Measurements from ENCODE around the gene TTLL11.
A peak's percentile ranks its signal among the peaks of the same experiment; 100 is the strongest.
"Not testable (repeated sequence)": the region's sequence is repeated elsewhere in the genome, so short reads cannot be mapped to it uniquely, and the experiment has no call there.

The TTLL11 gene

DNA sequence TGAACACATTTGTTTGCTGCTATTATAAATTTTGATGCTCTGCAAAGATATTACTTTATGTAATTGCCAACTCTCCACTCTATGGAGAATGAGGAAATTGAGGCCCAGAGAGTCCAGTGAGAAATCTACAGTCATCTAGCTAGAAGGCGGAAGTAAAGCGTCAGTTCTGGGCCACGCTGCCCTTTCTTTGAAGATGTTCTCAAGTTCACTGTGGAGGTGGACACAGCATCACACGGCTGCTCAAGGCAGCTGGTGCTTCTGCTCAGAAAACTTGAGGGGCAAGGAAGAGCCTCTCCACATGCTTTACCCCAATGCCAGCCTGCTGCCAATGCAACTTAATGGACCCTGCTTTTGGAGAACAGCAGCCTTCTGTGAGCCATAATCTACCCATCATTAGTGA is 96.3 kb downstream of the TTLL11 start:
- DNase-seq: no peak

DNA sequence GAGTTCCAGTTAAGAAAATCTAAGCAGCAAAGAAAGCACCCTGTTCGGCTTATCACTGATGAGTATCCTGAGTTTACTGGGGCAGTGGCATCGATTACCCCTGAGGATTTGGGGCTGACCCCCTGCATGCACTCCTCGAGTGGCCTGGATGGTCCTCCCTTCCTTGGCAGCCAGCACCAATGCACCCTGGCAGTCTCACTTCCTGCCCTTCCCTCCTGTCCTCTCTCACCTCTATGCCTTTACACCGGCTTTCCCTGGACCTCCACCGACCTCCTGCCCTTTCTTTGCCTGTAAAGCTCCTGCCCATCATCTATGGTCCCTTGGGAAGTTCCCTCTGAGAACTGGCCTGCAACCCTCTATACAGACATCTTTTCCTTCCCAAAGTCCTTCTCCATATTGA is 97.1 kb downstream of the TTLL11 start:
- DNase-seq: no peak

DNA sequence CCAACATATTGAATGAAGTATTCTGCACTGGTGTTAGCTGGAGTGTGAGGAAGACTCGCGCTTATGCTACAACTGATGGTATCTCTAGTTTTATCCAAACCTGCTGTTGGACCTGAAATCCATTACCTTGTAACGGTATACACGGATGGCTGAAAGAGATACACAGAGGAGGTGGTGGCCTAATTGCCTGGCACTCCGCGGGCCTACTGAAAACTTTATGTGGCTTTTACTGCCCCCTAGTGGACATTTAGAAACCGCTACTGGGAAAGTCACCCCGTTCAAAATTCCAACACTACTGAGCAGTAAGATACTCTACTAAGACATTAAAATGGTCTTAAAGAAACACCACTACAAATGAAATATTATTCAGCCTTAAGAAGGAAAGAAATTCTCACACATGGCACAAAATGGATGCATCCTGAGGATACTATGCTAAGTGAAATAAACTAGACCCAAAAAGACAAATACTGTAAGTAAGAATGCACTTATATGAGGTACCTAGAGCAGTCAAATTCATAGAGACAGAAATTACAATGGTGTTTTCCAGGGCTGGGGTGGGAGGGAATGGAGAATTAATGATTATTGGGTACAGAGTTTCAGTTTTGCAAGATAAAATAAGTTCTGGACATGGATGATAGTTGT is 100.4 kb downstream of the TTLL11 start:
- peak; percentile 59 for DNase-seq

DNA sequence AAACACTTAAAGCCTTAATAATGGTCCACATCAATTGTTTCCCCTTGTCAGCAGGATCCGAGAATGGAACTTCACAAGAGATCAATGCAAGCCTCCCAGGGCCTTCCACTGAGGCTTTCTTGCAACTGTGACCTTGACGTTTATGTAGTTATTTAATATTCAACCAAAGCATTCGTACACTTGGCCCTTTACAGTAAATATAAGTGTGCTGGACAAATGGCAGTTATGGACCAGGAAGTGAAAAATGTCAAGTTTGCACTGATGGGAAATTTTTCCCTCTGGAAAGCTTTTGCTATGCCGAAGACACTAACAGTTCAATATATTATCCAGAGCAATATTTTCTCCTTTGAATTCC is 101.8 kb downstream of the TTLL11 start:
- no peak for DNase-seq

DNA sequence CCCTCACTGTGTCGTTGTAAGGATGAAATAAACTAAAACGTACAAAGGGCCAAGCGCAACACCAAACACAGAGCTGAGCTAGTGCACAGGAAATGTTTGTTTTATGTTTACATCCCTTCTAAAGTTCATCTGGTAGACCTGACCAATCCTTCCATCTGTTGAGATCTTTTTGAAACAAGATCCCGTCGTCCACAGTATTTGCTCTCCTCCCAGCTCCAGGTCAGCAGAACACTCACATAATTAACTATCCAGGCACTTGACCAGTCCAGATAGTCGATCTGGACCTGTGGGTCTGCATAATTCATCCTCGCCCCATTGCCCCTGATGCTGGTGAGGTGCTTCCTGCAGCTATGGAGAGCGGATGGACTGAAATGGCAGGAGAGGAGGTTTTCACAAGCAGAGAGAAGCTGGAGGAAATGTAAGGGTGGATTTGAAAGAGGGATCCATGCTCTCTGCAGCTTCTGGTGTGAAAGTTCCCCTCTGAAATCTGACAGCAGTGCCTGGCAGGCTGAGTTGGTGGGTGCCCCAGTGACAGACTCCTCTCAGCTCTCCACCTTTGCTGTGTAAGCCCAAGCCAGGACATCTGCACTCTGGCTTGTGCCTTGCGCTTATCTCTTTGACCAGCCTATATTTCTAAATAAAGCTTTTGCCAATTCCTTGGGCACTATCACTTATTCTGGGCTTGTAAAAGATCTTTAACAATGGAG is 102.4 kb downstream of the TTLL11 start:
- no peak for DNase-seq

DNA sequence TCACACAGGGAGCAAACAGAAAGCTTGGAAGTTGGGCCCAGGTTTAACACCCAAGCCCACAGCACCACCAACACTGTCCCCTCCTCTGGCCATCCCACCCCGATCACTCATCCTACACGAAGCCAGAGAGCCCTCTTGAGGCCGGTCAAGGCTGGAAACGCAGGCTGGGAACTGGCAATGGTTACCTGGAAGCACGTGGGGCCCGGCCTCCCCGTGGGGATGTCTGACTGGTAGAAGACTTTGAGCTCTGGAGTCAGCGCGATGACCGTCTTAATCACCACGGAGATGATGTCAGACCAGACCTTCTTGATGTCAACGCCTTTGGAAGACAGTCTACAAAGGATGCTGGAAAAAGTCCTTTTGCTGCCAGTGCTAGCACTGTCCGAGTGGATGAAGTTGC is 104.1 kb downstream of the TTLL11 start:
- DNase-seq: no peak

DNA sequence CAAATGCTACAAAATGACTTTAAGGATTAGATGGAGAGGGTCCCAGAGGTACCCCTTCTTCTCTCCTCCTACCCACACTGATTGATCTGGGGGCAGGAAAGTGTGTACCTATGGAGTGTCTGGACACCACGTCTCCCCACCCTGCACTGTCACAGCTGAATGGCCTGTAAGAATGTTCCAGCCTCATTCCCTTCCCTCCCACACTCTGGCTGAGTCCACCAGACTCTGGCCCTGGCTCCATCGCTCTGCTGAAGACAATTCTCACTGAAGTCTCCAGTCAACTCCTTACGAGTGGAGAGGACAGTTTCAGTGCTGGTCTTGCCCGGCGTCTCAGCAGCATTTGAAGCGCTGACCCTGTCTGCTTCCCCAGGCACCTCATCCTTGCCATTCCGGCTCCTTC is 105.8 kb downstream of the TTLL11 start:
- no peak for DNase-seq

DNA sequence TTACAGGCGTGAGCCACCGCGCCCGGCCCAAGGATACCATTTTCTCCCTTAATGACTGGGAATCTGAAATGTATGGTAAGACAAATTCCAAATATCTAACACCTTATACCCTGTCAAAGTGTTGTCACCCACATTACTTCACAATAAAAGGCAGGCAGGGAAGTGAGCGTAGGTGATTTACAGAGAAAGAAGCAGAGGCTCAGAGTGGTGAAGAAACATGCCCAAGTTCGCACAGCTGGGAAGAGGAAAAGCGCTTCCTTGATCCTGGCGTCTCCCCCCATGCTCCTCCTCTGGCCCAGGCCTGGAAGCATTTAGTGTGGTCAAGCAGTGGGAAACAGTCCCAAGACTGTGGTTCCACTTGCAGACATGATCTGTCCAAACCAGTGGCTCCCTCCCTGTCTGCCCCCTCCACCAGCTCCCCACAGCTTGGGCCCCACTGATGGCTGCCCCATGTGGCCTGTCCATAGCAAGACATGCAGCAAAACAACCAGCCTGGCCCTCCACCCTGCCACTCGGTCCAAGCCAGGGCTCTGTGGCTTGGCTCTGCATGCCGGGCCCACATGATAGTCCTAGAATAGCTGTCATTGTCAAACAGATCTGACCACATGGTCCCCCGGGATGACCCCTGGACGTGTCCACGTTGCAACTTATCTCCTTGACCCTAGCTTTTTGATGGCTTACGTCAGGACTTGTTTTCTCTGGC is 107.2 kb downstream of the TTLL11 start:
- no peak for DNase-seq

DNA sequence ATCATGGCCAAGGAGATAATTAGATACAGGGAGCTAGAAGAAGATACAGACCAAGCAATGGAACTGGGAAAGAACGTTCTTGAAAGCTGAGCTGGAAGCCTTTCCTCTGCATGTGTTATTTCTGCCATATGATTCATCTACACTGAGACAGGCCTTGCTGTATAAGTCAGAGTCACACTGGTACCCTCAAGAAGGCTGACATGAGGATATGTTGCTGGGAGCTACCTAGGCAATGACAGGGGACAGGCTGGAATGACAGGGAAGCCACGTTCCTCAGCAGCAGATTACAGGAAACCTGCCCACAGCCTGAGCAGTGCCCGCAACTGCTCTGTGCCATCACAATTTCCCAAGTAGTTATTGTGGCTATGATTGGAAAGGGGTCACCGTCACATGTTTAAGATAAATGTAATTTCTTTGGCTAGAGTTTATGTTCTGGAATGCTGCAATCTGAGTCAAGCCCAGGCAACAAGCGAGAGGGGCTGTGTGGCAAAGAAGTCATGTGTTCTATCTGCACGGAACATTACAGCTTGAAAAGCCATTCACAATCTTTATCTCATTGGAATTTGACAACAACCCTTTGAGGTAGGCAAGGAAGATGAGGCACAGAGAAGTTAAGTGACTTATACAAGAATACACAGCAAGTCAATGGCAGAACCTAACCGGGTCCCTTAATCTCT is 108.2 kb downstream of the TTLL11 start:
- no peak for DNase-seq

DNA sequence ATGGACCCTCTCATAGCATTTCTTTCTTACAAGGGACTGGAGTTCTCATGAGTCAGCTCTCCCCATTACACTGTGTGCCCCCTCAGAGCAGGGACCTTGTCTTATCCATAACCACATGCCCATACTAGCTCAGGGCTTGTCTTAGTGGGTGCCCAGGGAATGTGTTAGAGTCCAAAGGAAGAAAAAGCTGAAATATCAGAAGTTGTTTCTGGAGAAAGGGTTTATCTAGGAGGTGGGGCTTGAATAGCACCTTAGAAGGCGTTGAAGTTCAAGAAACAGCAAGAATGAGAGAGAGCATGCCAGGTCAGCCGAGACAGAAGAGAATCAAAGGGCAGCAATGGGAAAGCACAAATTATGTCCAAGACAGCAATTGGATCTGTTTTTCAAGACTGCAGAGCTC is 109.4 kb downstream of the TTLL11 start:
- no peak for DNase-seq

DNA sequence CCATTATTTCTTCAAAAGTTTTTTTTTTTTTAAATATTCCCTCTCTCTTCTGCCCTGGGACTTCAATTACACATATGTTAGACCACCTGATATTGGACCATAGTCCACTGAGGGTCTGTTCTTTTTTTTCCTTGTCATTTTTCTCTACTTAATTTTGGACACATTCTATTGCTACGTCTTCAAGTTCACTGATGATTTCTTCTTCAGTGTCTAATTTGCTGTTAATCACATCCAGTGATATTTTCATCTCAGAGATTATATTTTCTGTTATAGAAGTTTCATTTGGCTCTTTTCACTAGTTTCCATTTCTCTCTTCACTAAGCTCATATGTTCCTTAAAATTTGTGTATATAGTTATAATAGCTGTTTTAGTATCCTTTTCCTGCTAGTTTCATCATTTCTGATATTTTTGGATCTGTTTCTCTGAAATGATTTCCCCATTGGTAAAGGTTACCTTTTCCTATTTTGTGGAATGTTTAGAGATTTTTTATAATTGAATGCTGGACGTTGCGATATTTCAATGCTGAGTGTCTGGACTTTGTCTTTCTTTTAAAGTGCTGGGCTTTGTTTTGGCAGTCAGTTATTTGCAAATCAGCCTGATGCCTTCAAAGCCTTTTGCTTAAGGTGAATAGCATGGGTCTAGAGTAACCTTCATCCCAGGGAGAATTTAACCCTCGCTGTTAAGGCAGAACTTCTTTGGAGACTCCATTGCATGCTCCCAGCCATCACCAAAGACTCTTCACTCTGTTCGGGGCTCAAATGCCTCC is 111.8 kb downstream of the TTLL11 start:
- DNase-seq: no peak

DNA sequence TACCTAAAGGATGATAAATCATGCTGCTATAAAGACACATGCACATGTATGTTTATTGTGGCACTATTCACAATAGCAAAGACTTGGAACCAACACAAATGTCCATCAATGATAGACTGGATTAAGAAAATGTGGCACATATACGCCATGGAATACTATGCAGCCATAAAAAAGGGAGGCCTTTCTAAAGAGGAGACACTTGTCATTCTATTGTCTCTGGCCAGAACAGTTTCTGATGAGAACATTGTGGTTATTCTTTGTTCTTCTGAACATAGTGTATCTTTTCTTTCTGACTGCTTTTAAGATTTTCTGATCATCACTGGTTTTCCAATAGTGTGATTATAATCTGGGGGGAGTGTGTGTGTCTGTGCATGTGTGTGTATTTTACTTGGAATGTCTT is 112.4 kb downstream of the TTLL11 start:
- DNase-seq: not testable (repeated sequence)

DNA sequence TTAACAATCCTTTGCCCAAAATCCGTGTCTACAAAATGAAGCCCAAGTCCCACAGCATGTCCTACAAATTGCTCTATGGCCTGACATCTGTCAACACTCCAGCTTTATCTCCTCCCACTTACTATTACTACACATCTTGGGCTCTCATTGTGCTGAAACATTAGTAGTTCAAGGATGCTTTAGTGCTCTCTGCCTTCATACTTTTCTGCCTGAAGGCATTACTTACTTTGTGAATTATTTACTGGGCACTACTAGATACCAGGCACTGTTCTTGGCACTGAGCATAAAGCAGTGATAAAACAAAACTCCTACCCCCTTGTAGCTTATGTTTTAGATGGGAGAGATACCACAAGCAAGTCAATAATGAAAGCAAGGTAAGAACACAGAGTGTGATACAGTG is 113.4 kb downstream of the TTLL11 start:
- DNase-seq: no peak

DNA sequence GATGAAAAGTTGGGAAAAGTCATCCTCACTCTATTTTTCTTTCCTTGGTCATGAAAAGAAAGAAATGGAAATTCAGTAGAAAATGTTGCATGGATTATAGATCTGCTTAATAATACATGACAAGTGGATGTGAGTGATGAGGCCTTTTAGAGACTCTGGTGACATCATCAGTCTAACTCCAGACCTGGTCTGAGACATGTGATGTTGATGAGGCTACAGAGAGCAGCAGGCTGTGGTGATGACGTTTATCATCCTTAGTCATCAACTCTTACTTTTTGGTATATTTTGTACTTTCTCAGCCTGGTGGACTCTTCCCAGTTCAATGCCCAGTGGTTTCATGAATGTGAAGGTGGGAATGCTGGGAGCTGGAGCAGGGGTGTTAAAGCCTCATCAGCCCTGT is 116.4 kb downstream of the TTLL11 start:
- DNase-seq: no peak

DNA sequence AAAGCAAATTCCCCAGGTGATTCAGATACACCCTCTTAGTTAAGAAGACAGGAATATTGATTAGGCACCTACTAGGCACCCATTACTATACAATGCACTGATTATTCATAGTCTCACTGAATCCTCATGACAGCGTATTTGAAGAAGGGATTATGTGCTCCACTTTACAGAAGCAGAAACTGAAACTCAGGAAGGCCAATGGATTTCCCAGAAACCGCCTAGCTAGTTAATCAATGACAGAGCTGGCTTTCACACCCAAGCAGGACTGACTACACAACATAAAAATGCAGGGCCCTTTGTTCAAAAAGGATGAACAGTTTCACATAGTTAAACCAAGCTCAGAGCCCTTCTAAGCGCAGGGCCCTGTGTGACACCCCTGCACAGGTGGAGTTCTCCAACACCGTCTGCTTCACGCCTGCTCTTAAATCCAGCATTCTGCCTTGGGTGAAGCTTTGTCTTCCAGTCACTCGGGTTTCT is 117.3 kb downstream of the TTLL11 start:
- DNase-seq: no peak

DNA sequence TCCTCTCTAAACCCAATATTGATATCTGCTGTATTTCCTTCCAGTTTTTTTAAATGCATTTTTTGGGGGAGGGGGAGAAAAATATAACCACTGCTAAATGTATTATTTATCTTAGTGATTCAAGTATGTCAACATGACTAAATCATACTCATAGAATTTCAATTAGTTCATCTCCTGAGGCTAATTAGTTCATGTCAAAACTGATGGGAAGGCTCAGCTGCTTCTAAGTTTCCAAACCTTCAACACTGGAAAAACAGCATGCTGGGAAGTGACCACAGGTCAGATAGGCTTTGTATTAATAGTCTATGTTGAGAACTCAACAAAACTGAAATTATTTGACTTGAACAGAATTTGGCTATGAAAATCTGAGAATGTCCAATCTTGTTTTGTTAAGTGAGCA is 118.7 kb downstream of the TTLL11 start:
- DNase-seq: no peak

DNA sequence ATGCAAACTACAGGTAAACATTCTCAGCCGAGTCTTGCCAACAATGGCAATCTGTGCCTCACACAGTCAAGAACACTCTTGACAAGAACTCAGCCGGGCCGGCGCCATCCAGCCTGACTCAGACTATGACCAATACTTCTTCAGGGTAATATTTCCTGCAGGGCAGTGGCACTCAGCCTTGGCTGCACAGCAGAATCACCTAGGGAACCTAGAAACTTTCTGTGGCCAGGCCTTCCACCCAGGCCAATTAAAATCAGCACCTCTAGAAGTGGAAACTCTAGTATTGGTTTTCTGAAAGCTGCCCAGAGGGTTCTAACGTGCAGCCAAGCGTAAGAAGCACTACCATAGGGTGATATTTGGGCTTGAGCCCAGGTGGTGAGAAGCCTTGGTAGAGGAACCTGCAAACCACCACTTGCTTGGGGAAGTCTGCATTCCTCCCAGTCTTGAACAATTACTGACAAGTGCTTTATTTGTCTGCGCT is 120.6 kb downstream of the TTLL11 start:
- DNase-seq: no peak

DNA sequence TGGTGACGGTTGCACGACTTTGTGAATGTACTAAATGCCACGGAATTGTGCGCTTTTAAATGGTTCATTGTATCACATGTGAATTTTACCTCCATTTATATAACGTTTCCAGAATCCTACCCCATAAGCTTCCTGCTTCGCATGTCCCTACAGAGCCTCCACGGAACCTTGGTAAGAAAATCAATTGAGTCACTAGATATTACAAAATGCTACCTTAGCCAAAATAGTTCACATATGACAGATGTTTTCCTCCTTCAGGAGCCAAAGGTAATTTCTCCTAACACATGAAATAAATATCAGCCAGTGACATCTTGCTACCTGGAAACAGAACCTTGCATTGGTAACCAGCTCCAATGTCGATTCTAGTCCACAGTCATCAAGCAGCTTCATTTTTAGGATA is 125.1 kb downstream of the TTLL11 start:
- no peak for DNase-seq

DNA sequence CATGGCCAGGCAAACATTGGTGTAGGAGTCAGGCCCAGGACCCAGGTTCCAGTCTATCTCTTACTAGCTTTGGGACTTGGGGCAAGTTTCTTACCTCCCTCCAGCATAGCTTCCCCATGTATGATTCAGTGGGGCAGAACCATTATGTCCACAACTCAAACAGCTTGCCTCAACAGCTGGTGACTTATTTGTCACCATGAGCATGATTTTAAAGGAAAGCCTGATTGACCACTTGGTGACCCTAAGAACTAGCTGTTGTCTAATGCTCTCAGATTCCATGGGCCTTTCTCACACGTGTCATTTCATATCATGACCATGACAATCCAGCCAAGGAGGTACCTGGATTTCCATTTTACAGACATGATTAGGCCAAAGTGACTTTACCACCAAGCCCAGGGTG is 126.4 kb downstream of the TTLL11 start:
- no peak for DNase-seq

DNA sequence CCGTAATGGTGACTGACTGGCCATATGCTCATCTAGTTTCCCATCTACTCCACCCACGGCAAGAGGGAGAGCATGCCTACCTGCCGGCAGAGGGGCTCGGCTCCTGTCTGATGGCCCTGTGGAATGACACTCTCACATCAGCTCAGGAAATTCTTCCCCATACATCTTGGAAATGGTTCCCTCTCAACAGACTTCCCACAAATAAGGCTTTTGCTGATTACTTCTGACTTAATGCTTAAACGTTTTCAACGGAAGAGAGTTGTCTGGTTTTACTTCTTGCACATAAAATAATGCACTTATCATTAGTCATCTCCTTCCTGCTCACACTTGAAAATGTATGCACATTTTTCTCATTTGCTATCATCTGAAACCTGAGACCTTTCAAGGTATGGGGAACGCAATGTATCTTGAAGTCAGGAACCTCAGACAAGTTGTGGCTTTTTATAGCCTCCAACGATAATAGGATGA is 129.5 kb downstream of the TTLL11 start:
- no peak for DNase-seq

DNA sequence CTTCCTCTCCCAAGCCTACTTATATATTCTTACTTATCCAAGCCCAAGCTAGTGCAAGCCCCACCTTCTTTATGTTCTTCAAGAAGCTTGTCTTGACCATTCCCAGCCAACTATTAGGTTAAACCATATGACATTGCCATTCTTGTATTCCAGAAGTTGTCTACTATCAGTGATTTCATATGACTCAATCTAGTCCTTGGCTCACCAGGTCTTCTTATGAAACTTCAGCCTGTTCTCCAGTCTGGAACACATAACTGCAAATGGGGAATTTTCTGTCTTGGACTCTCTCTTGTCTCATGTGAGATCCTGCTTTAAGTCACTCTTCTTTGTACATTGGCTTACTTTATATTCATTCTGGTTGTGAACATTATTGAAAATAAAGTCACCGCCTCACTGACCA is 130.7 kb downstream of the TTLL11 start:
- no peak for DNase-seq

DNA sequence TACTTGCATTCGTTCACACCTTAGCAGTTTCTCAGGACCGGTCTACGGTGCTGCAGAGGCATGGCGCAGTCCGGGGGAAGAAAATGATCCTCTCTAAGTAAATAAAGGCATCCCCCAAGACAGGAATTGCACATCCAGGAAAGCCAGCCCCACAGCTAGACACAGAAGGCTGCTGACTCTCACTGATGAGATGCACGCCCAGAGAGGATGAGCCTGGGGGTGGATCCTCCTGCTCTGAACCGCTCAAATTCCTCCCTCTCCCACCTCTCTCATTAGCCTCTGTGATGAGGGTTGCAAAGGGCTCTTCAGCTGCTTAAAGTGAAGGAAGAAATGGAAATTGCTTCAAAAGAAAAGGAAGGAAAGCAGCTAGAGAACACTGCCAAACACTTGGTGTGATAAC is 132.4 kb downstream of the TTLL11 start:
- DNase-seq: no peak

DNA sequence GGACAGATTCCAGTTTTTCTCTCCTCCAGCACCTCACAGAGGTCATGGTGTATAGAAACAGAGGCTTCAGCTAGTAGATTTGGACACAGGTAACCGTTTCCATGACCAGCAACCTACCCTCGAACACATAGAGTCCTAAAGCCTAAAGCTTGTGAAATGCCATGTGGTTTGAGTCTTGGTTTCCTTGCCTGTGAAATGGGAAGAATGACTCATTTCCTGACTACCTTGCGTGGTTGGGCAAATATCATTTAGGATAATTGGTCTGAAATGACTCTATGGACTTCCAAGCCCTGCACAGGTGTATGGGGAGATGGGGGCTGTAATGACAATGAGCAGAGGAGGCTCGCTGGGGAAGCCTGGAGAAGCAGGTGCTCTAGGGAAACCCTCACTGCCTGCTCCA is 134.6 kb downstream of the TTLL11 start:
- no peak for DNase-seq
